NCI-H146 treated with DMSO at 0.1 percent for 48 hours (cell line): ENCODE data around the gene CEP44.
A peak's percentile ranks its signal among the peaks of the same experiment; 100 is the strongest.
"Not testable (repeated sequence)": the region's sequence is repeated elsewhere in the genome, so short reads cannot be mapped to it uniquely, and the experiment has no call there.

Source experiments
- DNase-seq: peaks from one replicate; lab custom pipeline; 2025; ENCODE audit not compliant: unreplicated experiment; lab: John Stamatoyannopoulos, UW

CEP44 gene, protein sequence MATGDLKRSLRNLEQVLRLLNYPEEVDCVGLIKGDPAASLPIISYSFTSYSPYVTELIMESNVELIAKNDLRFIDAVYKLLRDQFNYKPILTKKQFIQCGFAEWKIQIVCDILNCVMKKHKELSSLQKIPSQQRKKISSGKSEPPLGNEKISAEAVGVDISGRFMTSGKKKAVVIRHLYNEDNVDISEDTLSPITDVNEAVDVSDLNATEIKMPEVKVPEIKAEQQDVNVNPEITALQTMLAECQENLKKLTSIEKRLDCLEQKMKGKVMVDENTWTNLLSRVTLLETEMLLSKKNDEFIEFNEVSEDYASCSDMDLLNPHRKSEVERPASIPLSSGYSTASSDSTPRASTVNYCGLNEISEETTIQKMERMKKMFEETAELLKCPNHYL

GRCh38 chr4:174283507-174284471 lies at the start of gene CEP44, which contains the start of gene FBXO8:
TSS of gene CEP44 (plus strand) at chr4:174283911. CDS start at chr4:174299122, 15,211 bp downstream.
TSS of gene FBXO8 (minus strand) at chr4:174283667. CDS start at chr4:174263092, 20,575 bp downstream.
- DNase-seq: peak; percentile 55

DNA sequence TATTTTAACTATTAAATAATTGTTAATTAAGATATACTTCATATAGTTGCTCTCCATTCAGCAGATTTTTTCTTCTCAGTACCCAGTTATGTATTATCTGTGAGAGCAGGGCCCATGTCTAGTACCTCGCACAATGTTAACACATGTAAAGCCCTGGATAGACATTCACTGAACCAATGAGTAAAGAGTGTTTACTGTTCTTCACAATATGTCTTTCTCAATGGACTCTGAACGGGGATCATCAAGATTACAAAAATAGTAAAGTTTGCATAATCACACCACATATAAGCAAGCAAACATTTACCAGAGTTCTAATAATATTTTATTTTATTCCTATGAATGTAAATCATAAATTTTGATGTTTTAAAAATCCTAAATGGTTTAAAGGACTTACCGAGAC lies 47.4 kb upstream of the CEP44 start:
- no peak for DNase-seq

DNA sequence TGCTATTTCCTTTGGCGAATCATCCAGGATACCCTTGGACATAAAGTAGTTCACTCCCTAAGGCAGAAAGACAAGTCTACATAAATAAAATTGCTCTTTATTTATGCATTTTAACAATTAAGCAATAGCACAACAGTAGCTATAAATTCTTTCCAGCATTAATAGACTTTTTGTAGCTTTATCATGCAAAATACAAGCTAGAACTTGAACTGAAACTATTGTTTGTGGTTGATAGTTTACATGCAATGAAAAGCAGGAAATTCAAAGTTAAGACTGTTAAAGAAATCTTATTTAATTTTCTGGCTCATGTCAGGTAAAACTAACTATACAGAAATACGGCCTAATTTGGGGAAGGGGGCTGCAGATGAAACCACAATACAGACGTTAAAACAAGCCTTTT lies 42.5 kb upstream of the CEP44 start:
- no peak for DNase-seq

DNA sequence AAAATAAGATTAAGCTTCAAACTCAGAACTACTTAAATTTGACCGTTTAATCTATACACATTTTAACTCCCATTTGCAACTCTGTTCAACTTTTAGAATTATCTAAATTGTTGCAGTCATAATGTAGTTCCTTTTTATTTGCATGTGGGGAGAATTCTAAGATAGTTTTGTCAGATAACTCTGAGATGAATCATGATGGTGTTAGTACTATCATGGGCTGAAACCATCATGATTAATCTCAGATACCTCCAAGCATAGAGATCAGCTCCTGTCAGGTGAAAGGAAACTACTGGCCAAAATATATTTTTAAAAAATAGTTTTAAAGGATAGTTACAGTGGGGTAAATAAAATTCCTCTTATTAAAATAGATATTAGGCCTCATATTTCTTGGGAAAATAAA lies 39.3 kb upstream of the CEP44 start:
- DNase-seq: no peak

- DNase-seq: no peak
Observed at GRCh38 chr4:174245714-174246113, 38.0 kb upstream of the CEP44 start.

GRCh38 chr4:174248407-174248806 lies 35.3 kb upstream of the CEP44 start:
- DNase-seq: no peak

- no peak for DNase-seq
Observed at GRCh38 chr4:174252412-174252811, 31.3 kb upstream of the CEP44 start.

DNA sequence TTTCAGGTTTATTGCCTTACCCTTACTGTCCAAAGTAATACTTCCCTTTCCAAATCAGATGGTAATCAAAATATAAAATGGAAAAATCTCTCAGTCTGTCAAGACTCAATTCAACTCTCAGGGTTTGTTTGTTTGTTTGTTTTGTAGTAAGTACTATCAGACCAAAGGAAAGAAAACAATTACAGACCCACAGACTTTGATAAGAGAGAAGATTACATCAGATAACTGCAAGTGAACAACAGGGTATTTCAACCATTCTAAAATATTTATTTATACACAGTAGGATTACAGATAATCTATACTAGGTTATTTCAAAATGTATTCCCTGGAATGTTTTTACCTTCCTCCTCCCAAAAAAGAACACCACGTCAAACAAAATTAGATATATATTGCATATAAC lies 29.1 kb upstream of the CEP44 start:
- no peak for DNase-seq

GRCh38 chr4:174255374-174255773 lies 28.3 kb upstream of the CEP44 start:
- DNase-seq: no peak

DNA sequence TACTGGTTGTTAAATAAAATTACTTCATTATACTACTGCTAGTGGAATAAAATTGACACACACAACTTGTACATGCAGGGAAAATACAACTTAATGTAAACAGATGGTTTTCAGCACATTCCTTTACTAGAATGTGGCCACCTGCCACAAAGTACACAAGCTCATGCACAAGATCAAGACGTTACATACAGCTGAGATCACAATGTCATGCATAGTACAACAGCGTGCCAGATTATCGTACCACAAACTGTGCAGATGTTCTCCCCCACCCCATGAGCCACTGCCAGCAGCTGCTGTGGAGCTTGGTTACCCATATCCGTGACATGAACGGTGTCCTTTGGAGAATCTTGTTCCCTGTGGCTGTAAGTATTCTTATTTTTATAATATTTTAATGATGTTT lies 27.9 kb upstream of the CEP44 start:
- no peak for DNase-seq

- DNase-seq: no peak
Observed at GRCh38 chr4:174256277-174256713, 27.4 kb upstream of the CEP44 start.

DNA sequence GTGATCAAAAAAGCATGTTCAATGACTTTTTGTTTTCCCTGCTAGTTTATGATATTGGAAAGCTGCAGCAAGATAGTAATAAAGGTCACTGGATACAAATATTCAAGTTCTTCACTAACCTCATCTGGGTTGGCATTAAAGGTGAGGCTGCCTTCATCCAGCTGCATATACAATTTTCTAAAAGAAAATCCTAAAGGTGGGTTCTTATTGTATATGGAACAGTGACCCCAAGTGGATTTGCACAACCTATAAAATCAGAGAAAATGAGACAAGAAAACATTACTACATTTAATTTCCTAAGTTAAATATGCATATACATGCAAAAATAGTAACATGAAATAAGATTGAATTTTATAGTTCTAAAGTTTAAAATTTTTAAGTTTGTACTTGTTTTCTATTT lies 24.1 kb upstream of the CEP44 start:
- DNase-seq: no peak

- DNase-seq: no peak
Observed at GRCh38 chr4:174260099-174260498, 23.6 kb upstream of the CEP44 start.

GRCh38 chr4:174261432-174261831 lies 22.3 kb upstream of the CEP44 start:
- not testable (repeated sequence) for DNase-seq

DNA sequence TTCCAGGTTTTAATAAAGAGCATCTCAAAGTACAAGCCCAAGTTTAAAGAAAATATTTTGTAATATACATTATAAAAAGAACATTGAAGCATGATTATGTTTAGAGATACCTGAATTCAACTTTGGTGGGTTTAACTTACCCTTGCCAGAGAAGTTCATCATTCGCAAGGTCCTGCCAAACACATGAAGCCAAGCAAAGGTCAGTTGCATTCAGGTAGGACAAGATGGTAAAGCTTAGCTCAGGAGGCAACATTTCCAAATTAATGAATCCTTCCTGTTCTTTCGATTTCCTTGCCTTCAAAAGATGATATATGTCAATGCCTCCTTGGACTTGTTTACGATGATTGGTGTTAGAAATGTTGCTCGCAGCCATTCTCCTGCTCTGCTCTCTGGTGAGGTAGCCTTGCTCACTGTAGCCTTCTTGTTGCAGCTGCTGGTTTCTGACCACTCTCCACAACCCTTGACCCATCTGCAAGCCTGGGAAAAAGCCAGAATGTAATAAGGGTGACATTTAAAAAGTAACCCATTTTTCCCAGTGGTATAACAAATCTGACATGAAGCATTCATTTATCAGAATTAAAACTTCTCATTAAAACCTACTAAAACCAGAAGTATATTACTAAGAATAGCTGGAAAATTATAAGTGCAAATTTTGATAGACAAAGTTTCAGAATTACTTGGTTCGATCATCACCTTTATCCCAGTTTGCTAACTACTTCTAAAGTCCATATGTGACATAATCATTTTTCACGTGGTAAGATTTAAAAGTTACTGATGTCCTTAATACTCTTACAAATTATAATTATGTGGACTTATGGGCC lies 20.9 kb upstream of the CEP44 start:
- peak; percentile 15 for DNase-seq

DNA sequence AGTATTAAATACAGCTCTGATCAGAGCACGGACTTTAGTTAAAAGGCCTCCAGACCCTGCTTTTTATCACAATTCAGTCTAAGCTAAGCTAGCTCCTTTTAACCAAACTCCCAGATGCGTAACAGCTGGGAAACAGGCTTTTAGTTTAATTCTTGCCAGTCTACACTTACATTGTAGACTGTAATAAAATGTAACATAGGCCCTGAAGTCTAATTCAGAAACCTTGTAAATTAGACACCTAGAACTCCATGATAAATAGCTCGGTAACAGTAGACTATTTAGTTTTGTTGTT lies 20.3 kb upstream of the CEP44 start:
- no peak for DNase-seq

GRCh38 chr4:174265916-174266315 lies 17.8 kb upstream of the CEP44 start:
- DNase-seq: peak; percentile 25

DNA sequence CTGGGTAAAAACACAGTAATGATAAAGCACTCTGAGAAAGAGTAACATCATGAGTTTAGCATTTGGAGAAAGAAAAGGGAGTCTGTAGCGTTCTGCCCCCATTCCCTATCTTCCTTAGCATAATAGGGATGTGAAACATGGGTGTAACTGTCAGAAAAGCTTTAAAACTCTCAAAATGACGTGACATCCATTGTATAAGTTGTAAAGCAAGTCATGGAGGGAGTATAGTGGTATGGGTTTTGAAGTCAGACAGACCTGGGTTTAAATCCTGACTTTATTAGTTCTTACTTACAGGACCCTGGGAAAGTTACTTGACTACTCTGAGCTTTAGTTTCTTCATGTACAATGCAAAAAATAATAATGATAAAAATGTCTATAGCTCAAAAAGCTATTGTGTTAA lies 17.3 kb upstream of the CEP44 start:
- DNase-seq: no peak

GRCh38 chr4:174273930-174274329 lies 9.8 kb upstream of the CEP44 start:
- peak; percentile 23 for DNase-seq

DNA sequence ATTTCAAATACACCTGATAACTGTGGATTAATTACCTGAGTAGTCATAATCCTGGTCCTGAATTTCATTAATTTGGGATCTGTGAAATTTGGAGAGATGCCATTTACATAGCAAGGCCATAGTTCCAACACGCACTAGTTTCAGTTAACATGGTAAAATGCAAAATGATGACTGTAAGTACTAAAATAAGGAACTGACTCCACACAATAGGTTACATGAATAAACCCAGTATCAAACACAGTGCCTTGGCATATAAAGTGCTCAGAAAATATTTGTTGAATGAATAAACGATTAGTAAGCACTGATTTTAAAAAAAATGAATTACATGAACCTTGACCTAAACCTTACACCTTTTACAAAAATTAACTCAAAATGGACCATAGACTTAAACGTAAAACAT lies 9.3 kb upstream of the CEP44 start:
- DNase-seq: no peak

GRCh38 chr4:174275101-174275500 lies 8.6 kb upstream of the CEP44 start:
- DNase-seq: peak; percentile 58
